Rectal smooth muscle tissue (tissue), 1 donor: ENCODE data around the gene ATP5ME.
"Not testable (repeated sequence)": the region's sequence is repeated elsewhere in the genome, so short reads cannot be mapped to it uniquely, and the experiment has no call there.

Experiments
- H3K27ac ChIP-seq: one replicate; pipeline ENCODE4 v1.7.0; 2013; ENCODE audit warnings: low read depth, low read length, inconsistent platforms
- H3K27me3 ChIP-seq: one replicate; pipeline ENCODE4 v1.7.0; 2013; ENCODE audit warnings: low read length; ENCODE audit not compliant: control insufficient read depth, insufficient read depth
- H3K36me3 ChIP-seq: one replicate; pipeline ENCODE4 v1.7.0; 2013; ENCODE audit warnings: low read length; ENCODE audit not compliant: control insufficient read depth, insufficient read depth
- H3K4me1 ChIP-seq: one replicate; pipeline ENCODE4 v1.7.0; 2013; ENCODE audit warnings: low read length; ENCODE audit not compliant: control insufficient read depth, insufficient read depth
- H3K4me3 ChIP-seq: one replicate; pipeline ENCODE4 v1.7.0; 2013; ENCODE audit warnings: low read length
- H3K9ac ChIP-seq: one replicate; pipeline ENCODE4 v1.7.0; 2013; ENCODE audit warnings: low read length

The ATP5ME gene

DNA sequence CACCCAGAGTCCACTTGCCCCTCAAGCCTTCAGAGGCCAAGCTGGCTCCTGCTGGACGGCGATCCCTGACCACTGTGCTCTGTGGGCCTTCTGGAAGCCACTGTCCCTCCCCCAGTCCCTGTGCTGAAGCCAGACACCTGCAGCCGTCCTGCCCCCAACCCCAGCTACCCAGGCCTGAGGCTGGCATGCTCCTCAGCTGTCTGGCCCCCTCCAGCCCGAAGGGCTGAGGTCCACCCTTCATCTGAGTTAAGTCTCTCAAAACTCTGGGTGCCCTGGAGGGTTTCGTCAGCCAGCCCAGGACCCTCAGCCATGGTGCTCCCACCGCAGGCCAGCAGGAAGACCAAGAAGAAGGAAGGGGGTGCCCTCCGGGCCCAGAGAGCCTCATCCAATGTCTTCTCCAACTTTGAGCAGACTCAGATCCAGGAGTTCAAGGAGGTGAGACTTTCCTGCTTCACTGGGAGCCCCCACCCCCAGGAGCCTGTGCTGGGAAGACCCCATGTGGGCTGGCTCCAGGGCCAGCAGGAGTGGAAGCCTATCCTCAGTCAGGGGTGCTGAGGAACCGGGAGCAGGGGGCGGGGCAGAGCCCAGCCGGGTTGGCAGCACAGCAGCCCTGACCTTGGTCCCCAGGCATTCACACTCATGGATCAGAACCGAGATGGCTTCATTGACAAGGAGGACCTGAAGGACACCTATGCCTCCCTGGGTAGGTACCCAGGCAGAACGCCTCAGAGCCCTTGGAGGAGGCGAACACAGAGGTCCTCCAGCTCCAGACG lies 4.4 kb upstream of the ATP5ME start:
- Histone ChIP-seq H3K4me1 (peaks cover 6% of the 10 kb centered on the region), H3K9ac (no peak overlapping the region), H3K27me3 (peaks cover 2% of the 10 kb centered on the region), H3K4me3 (no peak overlapping the region), H3K27ac (no peak overlapping the region), H3K36me3 (no peaks in the 10 kb centered on the region)

DNA sequence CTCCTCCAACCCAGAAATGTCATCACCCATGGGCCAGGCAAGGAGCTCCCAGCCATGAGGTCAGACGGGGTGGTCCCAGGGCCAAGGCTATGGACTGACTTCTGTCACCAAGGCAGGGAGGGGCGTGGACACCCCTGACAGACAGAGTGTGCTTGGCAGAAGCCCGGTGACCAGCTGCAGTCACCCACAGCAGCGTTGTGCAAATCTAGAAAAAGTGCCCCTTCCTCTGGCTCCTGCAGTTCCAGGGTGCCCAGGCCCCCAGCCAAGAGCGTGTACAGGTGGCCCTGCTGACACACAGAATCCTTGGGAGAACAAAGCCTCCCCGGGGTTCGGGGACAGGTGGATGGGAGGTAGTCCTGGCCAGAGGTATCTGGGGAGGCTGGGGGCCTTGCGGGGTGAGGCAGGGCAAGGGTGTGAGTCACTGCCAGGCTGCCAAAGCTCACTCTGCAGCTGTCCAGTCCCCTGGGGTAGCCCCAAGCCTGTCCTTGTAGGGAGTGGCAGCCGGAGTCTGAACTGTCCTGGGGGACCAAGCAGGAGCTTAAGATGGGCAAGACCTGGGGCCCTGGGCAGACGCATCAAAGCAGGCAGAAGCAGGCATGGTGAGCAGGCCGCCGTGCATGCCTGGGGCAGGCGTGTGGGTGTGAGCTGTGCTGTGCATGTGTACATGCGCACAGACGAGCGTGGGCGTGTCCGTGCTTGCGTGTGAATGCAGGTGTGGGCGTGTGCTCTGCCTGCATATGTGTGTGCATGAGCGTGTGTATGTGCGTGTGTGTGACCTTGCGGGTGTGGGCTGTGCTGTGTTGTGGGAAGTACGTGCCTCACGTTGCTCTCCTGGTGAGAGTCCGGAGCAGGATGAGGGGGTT lies 3.6 kb upstream of the ATP5ME start:
- no peak overlapping the region for H3K4me3 ChIP-seq
- peaks cover 10% of the 10 kb centered on the region for H3K4me1 ChIP-seq
- H3K9ac ChIP-seq = no peak overlapping the region
- H3K27me3 ChIP-seq = peaks cover 2% of the 10 kb centered on the region
- H3K36me3 ChIP-seq = no peaks in the 10 kb centered on the region
- no peak overlapping the region for H3K27ac ChIP-seq

DNA sequence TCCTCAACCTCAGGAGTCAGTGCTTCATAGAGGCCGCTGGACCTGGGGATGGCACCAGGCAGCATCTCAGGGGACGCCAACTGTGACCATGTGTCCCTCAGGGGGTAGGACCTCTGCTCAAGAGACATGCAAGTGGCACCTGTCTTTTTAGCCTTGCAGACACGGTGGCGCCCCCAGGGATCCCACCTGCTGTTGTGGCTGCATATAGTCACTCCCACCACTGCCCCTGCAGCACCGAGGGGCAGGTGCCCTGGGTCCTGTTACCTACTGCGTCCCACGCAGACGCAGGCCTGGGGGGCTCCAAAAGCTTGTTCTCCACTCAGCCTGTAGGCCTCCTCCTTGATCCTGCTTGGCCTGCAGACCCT lies 2.8 kb upstream of the ATP5ME start:
- Histone ChIP-seq H3K27ac (no peak overlapping the region), H3K4me1 (peaks cover 10% of the 10 kb centered on the region), H3K36me3 (peaks cover 5% of the 10 kb centered on the region), H3K9ac (no peak overlapping the region), H3K4me3 (no peak overlapping the region), H3K27me3 (no peaks in the 10 kb centered on the region)

DNA sequence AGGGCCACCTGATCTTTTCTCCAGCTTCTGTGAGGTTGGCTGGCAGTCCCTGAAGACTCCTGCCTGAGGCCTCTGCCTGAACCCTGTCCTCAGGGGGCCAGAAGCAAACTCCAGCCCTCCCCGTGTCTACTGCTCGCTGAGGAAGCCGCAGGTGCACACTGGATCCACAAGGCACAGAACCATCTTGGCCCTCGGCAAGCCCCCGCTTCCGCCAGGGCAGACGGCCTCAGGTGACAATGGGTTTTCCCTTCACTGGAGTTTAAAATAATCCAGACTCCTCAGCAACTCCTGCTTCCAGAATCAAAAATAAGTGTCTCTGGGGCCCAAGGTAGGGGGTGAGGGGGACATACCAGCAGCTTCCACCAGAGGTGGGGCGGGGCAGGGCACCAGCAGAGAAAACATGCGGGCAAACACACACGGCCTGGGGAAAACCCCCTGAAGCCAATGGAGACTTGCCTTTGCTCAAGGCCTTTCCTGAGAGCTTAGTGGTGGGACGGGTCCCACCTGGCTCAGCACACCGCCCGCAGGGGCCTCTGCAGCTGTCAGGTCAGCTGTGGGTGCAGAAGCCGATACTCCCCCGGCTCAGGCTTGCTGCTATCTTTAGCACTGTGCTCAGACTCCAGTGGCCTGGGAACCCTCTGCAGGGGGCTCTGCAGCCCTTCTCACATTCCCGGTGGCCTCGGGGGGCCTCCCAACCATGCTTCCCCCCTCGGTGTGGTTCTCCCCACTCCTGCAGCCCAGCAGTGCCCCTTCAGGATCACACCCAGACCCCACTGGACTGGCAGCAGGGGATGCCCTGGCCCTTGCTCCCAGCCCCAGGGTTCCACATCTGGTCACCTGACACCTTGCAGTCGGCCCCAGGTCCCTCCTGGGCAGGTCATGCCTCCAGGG lies 2.1 kb upstream of the ATP5ME start:
- Histone ChIP-seq H3K4me1 (peaks cover 10% of the 10 kb centered on the region), H3K4me3 (no peak overlapping the region), H3K27me3 (no peaks in the 10 kb centered on the region), H3K9ac (no peak overlapping the region), H3K36me3 (peaks cover 9% of the 10 kb centered on the region), H3K27ac (no peak overlapping the region)

DNA sequence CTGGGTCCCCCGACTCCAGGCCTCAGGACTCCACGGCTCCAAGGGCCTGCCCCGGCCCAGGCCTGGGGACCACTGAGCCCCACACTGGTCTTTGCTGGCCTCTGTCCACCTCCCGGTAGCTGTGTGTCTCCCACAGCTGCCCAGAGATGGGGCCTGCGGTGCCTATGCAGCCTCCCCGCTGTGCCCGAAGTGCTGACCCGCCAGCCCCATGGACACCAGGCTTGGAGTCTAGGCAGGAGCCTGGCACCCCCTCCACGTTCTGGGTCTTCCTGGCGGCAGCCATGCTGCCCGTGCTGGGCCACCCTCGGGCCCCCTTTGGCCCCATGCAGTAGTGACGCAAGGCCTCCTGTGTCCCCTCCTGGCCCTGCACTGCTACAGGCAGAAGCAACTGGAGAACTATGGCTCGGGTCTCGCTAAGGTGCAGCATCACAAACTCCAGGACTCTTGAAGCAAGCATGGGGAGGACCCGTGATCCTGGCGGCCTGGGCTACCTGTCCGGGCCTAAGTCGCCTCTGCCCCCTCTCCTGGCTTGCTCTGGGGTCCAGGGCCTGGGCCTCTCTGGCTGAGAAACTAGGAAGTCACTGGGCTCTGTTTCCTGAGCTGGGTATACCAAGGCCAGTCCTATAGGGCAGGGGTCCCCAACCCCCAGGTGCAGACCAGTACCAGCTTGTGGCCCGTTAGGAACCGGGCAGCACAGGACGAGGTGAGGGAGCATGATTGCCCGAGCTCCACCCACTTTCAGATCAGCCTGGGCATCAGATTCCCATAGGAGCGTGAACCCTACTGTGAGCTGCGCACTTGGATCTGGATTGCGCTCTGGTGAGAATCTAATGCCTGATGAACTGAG lies 1.2 kb upstream of the ATP5ME start:
- H3K4me3 ChIP-seq = peak overlapping the region; percentile 90
- H3K27ac ChIP-seq = peak overlapping the region; percentile 96
- H3K4me1 ChIP-seq = peaks cover 10% of the 10 kb centered on the region

GRCh38 chr4:673349-674091 lies 556 bp downstream of the ATP5ME start:
- H3K4me1 ChIP-seq = peaks cover 10% of the 10 kb centered on the region
- peak overlapping the region; percentile 63 for H3K27ac ChIP-seq
- no peaks in the 10 kb centered on the region for H3K27me3 ChIP-seq

More for the DNA sequence above, 1.2 kb upstream of the ATP5ME start:
- peaks cover 17% of the 10 kb centered on the region for H3K36me3 ChIP-seq
- H3K9ac ChIP-seq = peak overlapping the region; percentile 88
- no peaks in the 10 kb centered on the region for H3K27me3 ChIP-seq

DNA sequence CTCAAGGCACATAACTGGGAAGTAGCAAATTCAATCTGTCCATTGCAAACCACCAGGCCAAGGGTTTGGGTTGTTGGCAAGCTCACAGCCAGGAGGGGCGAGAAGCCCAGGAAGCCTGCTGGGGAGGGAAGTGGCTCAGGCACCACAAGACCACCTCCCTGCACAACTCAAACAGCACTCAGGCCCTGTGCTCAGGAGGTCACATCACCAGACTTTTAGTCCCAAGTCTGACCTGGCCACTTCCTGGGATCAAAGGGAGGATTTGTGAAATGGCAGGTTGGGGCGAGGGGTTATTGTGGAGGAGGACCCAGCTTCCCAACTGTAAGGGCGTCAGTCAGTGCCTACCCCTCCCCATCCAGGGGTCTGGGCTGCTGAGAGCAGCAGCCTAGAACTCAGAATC lies 2.3 kb downstream of the ATP5ME start:
- Histone ChIP-seq H3K9ac (no peak overlapping the region), H3K4me1 (peaks cover 10% of the 10 kb centered on the region), H3K36me3 (peaks cover 17% of the 10 kb centered on the region), H3K4me3 (no peak overlapping the region), H3K27me3 (no peaks in the 10 kb centered on the region), H3K27ac (no peak overlapping the region)

More at GRCh38 chr4:673349-674091, 556 bp downstream of the ATP5ME start:
- H3K9ac ChIP-seq = no peak overlapping the region
- H3K36me3 ChIP-seq = peaks cover 17% of the 10 kb centered on the region
- peak overlapping the region; percentile 85 for H3K4me3 ChIP-seq

DNA sequence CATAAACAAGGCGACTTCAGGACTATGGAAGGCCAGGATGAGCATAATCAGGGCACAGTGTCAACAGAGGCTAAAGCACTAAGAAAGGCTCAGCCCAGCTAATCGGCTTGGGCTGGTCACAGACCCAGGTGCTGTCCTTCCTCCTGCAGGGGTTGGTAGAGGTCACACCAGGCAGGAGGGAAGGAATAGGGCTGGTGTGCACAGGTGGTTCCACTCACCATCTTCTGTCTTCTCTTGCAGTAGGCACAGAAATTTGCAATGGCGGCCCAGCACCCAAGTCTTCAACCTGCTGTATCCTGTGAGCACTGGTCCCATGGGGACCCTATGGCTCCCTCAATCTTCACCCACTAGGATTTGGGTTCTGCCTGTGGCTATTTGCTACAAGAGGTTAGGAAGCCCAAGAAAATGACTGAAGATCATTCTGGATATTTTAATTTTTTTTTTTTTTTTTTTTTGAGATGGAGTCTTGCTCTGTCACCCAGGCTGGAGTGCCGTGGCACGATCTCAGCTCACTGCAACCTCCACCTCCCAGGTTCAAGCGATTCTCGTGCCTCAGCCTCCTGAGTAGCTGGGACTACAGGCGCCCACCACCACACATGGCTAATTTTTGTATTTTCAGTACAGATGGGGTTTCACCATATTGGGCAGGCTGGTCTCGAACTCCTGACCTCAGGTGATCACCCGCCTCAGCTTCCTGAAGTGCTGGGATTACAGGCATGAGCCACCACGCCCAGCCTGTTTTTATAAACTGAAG lies 4.1 kb downstream of the ATP5ME start:
- not testable (repeated sequence) for H3K4me1 ChIP-seq, H3K27ac ChIP-seq, H3K9ac ChIP-seq, H3K27me3 ChIP-seq, H3K4me3 ChIP-seq
- peaks cover 17% of the 10 kb centered on the region for H3K36me3 ChIP-seq

DNA sequence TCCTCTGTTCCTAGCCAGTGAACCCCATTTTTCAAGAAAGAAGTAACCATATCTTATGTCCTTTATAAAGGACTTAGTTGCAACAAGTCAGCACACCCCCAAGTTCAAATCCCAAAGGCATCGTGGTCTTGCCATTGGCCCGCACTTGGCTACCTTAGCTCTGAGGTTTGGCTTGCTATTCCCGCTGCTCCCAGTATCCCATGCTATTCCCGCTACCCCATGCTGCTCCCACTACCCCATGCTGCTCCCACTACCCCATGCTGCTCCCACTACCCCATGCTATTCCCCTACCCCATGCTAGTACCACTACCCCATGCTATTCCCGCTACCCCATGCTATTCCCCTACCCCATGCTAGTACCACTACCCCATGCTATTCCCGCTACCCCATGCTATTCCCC lies 5.9 kb downstream of the ATP5ME start:
- H3K9ac ChIP-seq, H3K4me3 ChIP-seq, H3K27ac ChIP-seq, H3K4me1 ChIP-seq, H3K27me3 ChIP-seq: not testable (repeated sequence)
- peaks cover 17% of the 10 kb centered on the region for H3K36me3 ChIP-seq

- no peaks in the 10 kb centered on the region for H3K4me1 ChIP-seq
- H3K4me3 ChIP-seq = no peak overlapping the region
- peaks cover 17% of the 10 kb centered on the region for H3K36me3 ChIP-seq
- H3K27me3 ChIP-seq = no peaks in the 10 kb centered on the region
- H3K9ac ChIP-seq = no peak overlapping the region
- H3K27ac ChIP-seq = no peak overlapping the region
Observed at GRCh38 chr4:667545-667925, 6.5 kb downstream of the ATP5ME start.
